Left colon (tissue), 2 donors: Measurements from ENCODE around the gene OR10G4. TPM values are rescaled to one million over a fixed set of nuclear protein-coding genes. Genes with fewer than 3 reads are reported as not detected.
"Not testable (repeated sequence)": the region's sequence is repeated elsewhere in the genome, so short reads cannot be mapped to it uniquely, and the experiment has no call there.

ENCODE experiments used
- ATAC-seq: fragments of 200-7000 bp; cut with Tn5 transposase; one replicate; pipeline ENCODE4 v1.9.1; 2020; ENCODE audit warnings: mild to moderate bottlenecking, moderate library complexity
- DNase-seq, 2 donors: peaks; one replicate each; pipeline ENCODE4 v3.0.0-alpha.2; 2020
- intact Hi-C, 2 donors: fragments of 100-400 bp; cut with DNase I in 1 of 2; cut with micrococcal nuclease in 1 of 2; formaldehyde crosslinking; loops; one replicate each; pipeline versions ENCODE4 v1.11.2 to v1.14.0; 2022; cut with DNase I, micrococcal nuclease
- long read RNA-seq: library from polyadenylated mRNA; unstranded; transcript quantifications from one replicate; pipeline ENCODE4 v2.0.0, GENCODE V29; 2021
- total RNA-seq, 2 donors: library from RNA; stranded (reverse); fragmentation: NEBNext Ultra II Directional; extraction: Animal tissue kit (Norgen Biotek cat#: 25700); gene quantifications; one replicate each; pipeline ENCODE4 v1.2.1, GENCODE V29; 2021
- donor health status: DM: no; HTN: no; CAD: no.
- donor health status: DM: yes; HTN: yes; CAD: no.

OR10G4 gene
- total RNA-seq = under 1 TPM; 0.18 to 0.56 TPM
- long read RNA-seq = 0 reads

- DNase-seq (no peak), ATAC-seq (no peak)
- intact Hi-C loops = no loop called here
Measured at GRCh38 chr11:124012697-124013096, at the start of gene OR10G4. Gene OR10G4 (plus strand): TSS chr11:124012997. CDS start chr11:124015575, 2,578 bp downstream.

- ATAC-seq (no peak), DNase-seq (no peak)
- intact Hi-C loops = no loop called here
Measured at GRCh38 chr11:123973816-123974215, 39.0 kb upstream of the OR10G4 start.

- intact Hi-C loops = no loop called here
- DNase-seq (no peak), ATAC-seq (no peak)
Measured at GRCh38 chr11:123976770-123977560, 35.8 kb upstream of the OR10G4 start.

GRCh38 chr11:123977731-123978347, 35.0 kb upstream of the OR10G4 start, which contains the start of gene OR10S1:
Gene OR10S1 (minus strand): TSS chr11:123977781. CDS start chr11:123977664, 117 bp downstream.
- intact Hi-C loops = no loop called here
- no peak for ATAC-seq
- no peak for DNase-seq

- no peak for DNase-seq
- intact Hi-C loops = no loop called here
- no peak for ATAC-seq
Measured at GRCh38 chr11:123979311-123979710, 33.5 kb upstream of the OR10G4 start.

- ATAC-seq (no peak), DNase-seq (no peak)
- intact Hi-C loops = no loop called here
Measured at GRCh38 chr11:123995119-123995518, 17.7 kb upstream of the OR10G4 start, which contains the start of gene OR10G6. Gene OR10G6 (minus strand): TSS chr11:123995161. CDS start chr11:123995161, 0 bp downstream.

- intact Hi-C loops, DNase-seq, ATAC-seq: not testable (repeated sequence)
Measured at GRCh38 chr11:124015837-124016236, 3.0 kb downstream of the OR10G4 start.

- ATAC-seq (no peak), DNase-seq (no peak)
- intact Hi-C loops = no loop called here
Measured at GRCh38 chr11:124026498-124026897, 13.7 kb downstream of the OR10G4 start, which contains the start of gene OR10G8. Gene OR10G8 (plus strand): TSS chr11:124026798. CDS start chr11:124029623, 2,825 bp downstream.

- ATAC-seq = no peak
- no peak for DNase-seq
- intact Hi-C loops = no loop called here
Measured at GRCh38 chr11:124036666-124037065, 23.9 kb downstream of the OR10G4 start.

- ATAC-seq = no peak
Measured at GRCh38 chr11:124039557-124039956, 26.8 kb downstream of the OR10G4 start.

GRCh38 chr11:124041254-124041653, 28.5 kb downstream of the OR10G4 start, which contains the start of gene OR10G7:
Gene OR10G7 (minus strand): TSS chr11:124041325. CDS start chr11:124039001, 2,324 bp downstream.
- ATAC-seq (no peak), DNase-seq (no peak)
- intact Hi-C loops = no loop called here

More at GRCh38 chr11:124039557-124039956, 26.8 kb downstream of the OR10G4 start:
- intact Hi-C loops = no loop called here
- no peak for DNase-seq

- DNase-seq = no peak
- ATAC-seq = no peak
- intact Hi-C loops = no loop called here
Measured at GRCh38 chr11:124043420-124043819, 30.6 kb downstream of the OR10G4 start.

GRCh38 chr11:124050748-124051147, 38.0 kb downstream of the OR10G4 start:
- intact Hi-C loops = no loop called here
- DNase-seq = no peak
- no peak for ATAC-seq

GRCh38 chr11:124052966-124053365, 40.2 kb downstream of the OR10G4 start:
- DNase-seq (no peak), ATAC-seq (no peak)
- intact Hi-C loops = no loop called here

Other genes starting within 250 kb of the OR10G4 start
- gene OR6M1, start 206.6 kb upstream of the OR10G4 start, total RNA-seq = not detected
- gene TMEM225, start 127.3 kb upstream of the OR10G4 start, total RNA-seq = not detected
- 1 to 10 TPM in 1 of 2 donors, under 1 TPM in 1; 0.61 to 1.5 TPM for gene OR8D4, start 110.8 kb upstream of the OR10G4 start, total RNA-seq
- gene OR4D5, start 73.4 kb upstream of the OR10G4 start, total RNA-seq = under 1 TPM; 0.37 to 0.81 TPM
- gene OR6T1, start 69.2 kb upstream of the OR10G4 start, total RNA-seq = not detected
- not detected for gene OR10S1, start 35.2 kb upstream of the OR10G4 start, total RNA-seq
- not detected for gene OR10G6, start 17.8 kb upstream of the OR10G4 start, total RNA-seq
- under 1 TPM in 1 of 2 donors, not detected in 1; 0.34 TPM for gene OR10G9, start 10.0 kb downstream of the OR10G4 start, total RNA-seq
- not detected for gene OR10G8, start 13.8 kb downstream of the OR10G4 start, total RNA-seq
- not detected for gene OR10G7, start 28.3 kb downstream of the OR10G4 start, total RNA-seq
- gene VWA5A, start 102.5 kb downstream of the OR10G4 start, total RNA-seq = 10 to 100 TPM; 48.8 to 59.8 TPM
- not detected for gene OR10D3, start 170.3 kb downstream of the OR10G4 start, total RNA-seq
- not detected for gene OR8G1, start 228.1 kb downstream of the OR10G4 start, total RNA-seq
- gene OR8G5, start 243.4 kb downstream of the OR10G4 start, total RNA-seq = not detected